Fibroblast of skin of abdomen (primary cell): ENCODE data around the gene TBX19.
A peak's percentile ranks its signal among the peaks of the same experiment; 100 is the strongest.
"Not testable (repeated sequence)": the region's sequence is repeated elsewhere in the genome, so short reads cannot be mapped to it uniquely, and the experiment has no call there.

Experiments used
- DNase-seq: peaks from one replicate; pipeline ENCODE4 v3.0.0-alpha.2; 2013

TBX19 gene

DNA sequence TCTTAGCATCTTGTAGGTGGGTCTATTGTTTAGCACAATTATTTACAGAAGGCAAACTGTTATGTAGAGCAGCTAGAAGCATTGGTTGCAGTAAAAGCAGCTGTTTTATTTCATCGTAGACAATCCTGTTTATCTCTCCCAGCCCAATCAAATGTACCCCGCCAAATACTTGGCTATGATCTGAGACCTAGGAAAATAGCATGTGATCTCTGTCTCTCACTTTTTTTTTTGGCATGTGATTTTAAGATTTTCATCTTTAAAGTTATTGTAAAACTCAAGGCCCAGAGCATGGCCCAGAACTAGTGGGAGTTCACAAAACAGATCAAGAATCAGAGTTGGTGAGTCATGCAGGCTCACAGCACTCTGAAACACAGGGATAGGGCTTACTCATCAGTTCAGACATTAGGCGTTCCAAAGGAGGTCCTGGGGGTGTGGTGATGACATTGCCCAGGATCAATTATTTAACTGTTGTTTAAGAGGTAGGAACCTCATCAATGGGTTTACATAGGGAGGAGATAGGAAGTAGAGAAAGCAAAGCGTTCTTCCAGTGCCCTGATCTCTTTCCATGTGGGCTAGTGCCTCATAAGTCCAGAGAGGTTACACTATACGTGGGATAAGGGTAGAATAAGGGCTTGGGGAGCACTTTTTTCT, 40.2 kb downstream of the TBX19 start:
- peak; percentile 86 for DNase-seq

- peak; percentile 34 for DNase-seq
These were observed 41.3 kb downstream of the TBX19 start for GRCh38 chr1:168321945-168322344.

GRCh38 chr1:168324745-168325425, 44.2 kb downstream of the TBX19 start:
- DNase-seq = no peak

GRCh38 chr1:168328731-168329364, 48.2 kb downstream of the TBX19 start:
- no peak for DNase-seq

- no peak for DNase-seq
These were observed 49.6 kb downstream of the TBX19 start for GRCh38 chr1:168330285-168330684.

GRCh38 chr1:168331569-168331968, 50.9 kb downstream of the TBX19 start:
- no peak for DNase-seq

DNA sequence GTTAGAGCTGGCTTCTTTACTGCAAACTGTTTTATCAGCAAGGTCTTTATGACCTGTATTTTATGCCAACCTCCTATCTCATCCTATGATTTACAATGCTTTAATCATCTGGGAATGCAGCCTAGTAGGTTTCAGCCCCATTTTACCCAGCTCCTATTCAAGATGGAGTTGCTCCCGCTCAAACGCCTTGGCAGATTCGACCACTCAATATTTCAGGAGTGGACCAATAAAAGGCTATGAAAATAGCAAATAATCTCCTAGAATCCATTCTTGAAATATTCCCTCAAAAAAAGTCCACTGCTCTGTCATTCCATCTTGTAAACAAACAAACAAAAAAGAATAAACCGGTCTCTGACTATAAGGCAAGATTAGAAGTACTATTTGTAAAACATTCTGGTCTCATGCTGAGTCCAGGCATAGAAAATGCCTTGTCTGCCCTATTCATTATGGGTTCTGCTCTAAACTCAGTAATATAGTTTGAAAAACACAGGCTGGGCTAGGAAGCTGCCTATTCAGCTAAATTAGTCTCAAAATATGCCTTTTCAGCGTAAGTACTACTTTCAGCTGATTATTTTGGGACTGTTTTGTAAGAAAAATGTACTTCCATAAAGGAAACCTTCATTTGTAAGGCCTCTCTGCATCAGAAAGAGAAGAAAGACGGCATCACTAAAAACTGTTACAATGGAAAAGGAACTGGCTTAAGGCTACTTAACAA, 53.0 kb downstream of the TBX19 start:
- DNase-seq = no peak

DNA sequence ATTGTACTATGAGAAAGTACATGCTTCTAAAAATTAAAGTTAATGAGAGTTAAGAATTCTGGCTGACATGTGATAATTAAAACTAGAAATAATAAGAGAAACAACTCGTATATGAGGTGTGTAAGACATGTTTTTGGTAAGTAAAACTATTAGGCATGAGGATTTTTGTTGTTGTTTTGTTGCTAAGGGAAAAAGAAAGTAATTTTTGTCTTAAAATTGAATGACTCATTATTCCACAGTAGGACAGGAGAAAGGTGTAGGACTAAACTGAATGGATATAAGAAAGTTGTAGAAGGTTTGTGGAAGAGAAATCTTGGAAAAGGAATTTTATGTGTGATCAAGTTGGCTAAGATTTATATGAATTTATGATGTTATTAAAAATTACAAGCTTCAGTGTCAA, 54.8 kb downstream of the TBX19 start:
- no peak for DNase-seq

- no peak for DNase-seq
These were observed 58.2 kb downstream of the TBX19 start for GRCh38 chr1:168338589-168339503.

- no peak for DNase-seq
These were observed 60.3 kb downstream of the TBX19 start for GRCh38 chr1:168340781-168341482.

DNA sequence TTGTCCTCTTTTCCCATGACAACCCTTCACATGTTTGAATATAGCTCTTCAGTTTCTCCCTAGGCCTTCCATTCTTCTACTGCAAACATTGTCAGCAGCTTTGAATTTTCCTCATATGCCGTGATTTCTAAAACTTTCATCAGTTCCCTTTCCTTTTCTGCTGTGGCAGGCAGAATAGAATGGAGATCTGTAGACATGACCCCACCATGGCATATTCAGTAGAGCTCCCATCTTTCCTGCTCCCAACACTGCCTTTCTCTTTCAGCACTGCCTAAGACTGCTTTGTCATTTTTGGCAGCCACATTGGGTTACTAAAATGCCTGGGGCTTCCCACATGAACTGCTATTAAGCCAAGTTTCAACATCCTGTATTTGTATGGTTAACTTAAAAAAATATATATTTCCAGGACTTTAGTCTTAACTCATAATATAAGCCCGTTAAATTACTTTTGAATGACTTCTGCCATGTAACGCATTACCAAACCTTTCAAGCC, 60.9 kb downstream of the TBX19 start:
- DNase-seq = peak; percentile 32

- DNase-seq = peak; percentile 79
These were observed 62.0 kb downstream of the TBX19 start for GRCh38 chr1:168342572-168343280.

DNA sequence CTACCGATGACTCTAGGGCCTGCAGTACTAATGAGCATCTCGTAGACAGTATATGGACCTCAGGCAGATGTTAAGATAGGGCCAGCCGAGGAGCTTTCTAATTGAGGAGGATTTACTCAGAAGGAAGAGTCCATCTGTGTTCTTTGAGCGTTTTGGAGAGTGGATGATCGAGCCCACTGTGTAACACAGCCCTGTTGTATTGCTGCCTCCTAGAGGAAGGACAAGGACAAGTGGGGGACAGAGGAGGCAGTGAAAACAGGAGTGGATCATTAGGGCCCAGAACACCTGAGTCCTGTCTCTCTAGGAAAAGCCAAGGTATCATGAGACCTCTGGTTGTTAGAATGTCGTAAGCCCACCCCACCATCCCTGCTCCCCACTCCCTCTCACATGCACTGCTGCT, 62.9 kb downstream of the TBX19 start:
- DNase-seq = no peak

DNA sequence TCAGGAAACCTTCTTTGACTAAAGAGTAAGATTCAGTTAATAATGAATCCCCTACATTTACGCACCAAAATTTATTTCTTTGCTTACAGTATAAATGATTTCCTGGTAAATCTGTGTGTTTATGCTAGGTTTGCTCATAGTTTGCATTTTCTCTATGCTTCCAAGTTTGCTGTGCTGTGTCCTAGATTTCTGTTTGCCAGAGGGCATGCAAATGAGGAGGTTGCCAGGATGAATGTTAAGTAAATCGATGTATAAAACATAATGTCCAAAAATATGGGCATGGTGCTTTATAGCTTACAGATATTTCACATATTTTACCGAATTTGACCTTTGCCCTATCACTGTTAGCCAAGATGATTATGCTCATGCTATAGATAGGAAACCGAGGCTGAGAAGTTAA, 63.8 kb downstream of the TBX19 start:
- DNase-seq = no peak

GRCh38 chr1:168345939-168346338, 65.3 kb downstream of the TBX19 start:
- no peak for DNase-seq

DNA sequence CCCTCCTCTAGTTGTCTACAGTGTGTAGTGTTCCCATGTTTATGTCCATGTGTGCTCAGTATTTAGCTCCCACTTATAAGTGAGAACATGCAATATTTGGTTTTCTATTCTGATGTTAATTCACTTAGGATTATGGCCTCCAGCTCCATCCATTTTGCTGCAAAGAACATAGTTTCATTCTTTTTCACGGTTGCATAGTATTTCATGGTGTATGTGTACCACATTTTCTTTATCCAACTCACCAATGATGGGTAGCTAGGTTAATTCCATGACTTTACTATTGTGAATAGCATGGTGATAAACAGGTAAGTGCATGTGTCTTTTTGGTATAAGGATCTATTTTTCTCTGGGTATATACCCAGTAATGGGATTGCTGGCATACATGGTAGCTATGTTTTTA, 67.0 kb downstream of the TBX19 start:
- DNase-seq = no peak

- DNase-seq = no peak
These were observed 67.6 kb downstream of the TBX19 start for GRCh38 chr1:168348146-168348709.

- not testable (repeated sequence) for DNase-seq
These were observed 73.9 kb downstream of the TBX19 start for GRCh38 chr1:168354335-168355269.
